KMS-11 (cell line): ENCODE measurements around the gene SGO2.

ENCODE experiments used
- H2AFZ ChIP-seq: fragments of 200-600 bp; sonication (generic); 2 replicates; pipeline ENCODE4 v1.6.1; 2016; ENCODE audit warnings: antibody characterized with exemption, mixed run types, low read depth
- H3K27ac ChIP-seq: fragments of 200-600 bp; sonication (generic); 2 replicates; pipeline ENCODE4 v1.6.1; 2016; ENCODE audit warnings: mild to moderate bottlenecking, mixed run types
- H3K27me3 ChIP-seq: fragments of 200-600 bp; sonication (generic); 2 replicates; pipeline ENCODE4 v1.6.1; 2017; ENCODE audit warnings: mild to moderate bottlenecking, low read depth, mixed run types, moderate library complexity; ENCODE audit not compliant: insufficient read depth
- H3K36me3 ChIP-seq: fragments of 200-600 bp; sonication (generic); 2 replicates; pipeline ENCODE4 v1.6.1; 2017; ENCODE audit warnings: mild to moderate bottlenecking, mixed run types; ENCODE audit not compliant: insufficient read depth
- H3K4me1 ChIP-seq: fragments of 200-600 bp; sonication (generic); 2 replicates; pipeline ENCODE4 v1.6.1; 2016; ENCODE audit warnings: mild to moderate bottlenecking, low read depth, mixed run types; ENCODE audit not compliant: poor library complexity, severe bottlenecking
- H3K4me2 ChIP-seq: fragments of 200-600 bp; sonication (generic); 2 replicates; pipeline ENCODE4 v1.7.0; 2016; ENCODE audit warnings: mild to moderate bottlenecking, mixed run types
- H3K4me3 ChIP-seq: fragments of 200-600 bp; sonication (generic); IDR thresholded peaks from 2 replicates; pipeline ENCODE4 v1.6.1; 2017; ENCODE audit warnings: low read depth, low read length, mixed read lengths; ENCODE audit not compliant: insufficient read depth
- H3K79me2 ChIP-seq: fragments of 200-600 bp; sonication (generic); 2 replicates; pipeline ENCODE4 v1.6.1; 2016; ENCODE audit warnings: low read depth, mixed run types; ENCODE audit not compliant: insufficient read depth
- H3K9ac ChIP-seq: fragments of 200-600 bp; sonication (generic); 2 replicates; pipeline ENCODE4 v1.6.1; 2016; ENCODE audit warnings: mild to moderate bottlenecking, mixed run types
- H4K20me1 ChIP-seq: fragments of 200-600 bp; sonication (generic); 2 replicates; pipeline ENCODE4 v1.6.1; 2016; ENCODE audit warnings: mild to moderate bottlenecking, mixed run types; ENCODE audit not compliant: insufficient read depth
- TF ChIP-seq, protein P1 (sequence below): fragments of 200-600 bp; sonication (generic); conservative IDR thresholded peaks from 2 replicates; pipeline ENCODE4 v1.6.1; 2017; ENCODE audit warnings: low read depth, mild to moderate bottlenecking, antibody characterized with exemption, low read length, moderate library complexity, mixed read lengths

Gene SGO2

DNA sequence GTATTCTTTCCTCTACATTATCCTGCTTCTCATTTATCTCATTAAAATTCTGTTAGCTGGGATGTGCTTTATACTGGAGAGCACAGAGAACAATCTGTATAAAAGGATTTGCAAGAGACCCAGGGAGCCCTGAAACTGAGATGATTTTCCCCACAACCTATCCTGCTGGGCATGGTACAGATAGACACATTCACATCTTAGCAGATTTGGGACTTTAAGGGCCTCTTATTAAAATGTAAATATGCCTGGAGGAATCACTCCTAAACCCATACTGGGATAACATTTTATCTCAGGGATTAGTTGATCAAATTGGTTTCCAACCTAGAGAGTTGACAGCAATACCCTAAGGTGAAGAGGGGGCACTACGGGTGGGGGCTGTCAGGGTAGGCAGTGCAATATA, 105.3 kb downstream of the SGO2 start:
- H3K4me1 ChIP-seq = no peaks in the 10 kb centered on the region
- no peaks in the 10 kb centered on the region for H3K27me3 ChIP-seq
- no peaks in the 10 kb centered on the region for H4K20me1 ChIP-seq
- no peak overlapping the region for H3K4me2 ChIP-seq
- no peak overlapping the region for H3K4me3 ChIP-seq
- no peak overlapping the region for H2AFZ ChIP-seq
- no peaks in the 10 kb centered on the region for H3K79me2 ChIP-seq
- H3K36me3 ChIP-seq = no peaks in the 10 kb centered on the region
- no peak overlapping the region for H3K27ac ChIP-seq
- TF ChIP-seq, protein P1, sequence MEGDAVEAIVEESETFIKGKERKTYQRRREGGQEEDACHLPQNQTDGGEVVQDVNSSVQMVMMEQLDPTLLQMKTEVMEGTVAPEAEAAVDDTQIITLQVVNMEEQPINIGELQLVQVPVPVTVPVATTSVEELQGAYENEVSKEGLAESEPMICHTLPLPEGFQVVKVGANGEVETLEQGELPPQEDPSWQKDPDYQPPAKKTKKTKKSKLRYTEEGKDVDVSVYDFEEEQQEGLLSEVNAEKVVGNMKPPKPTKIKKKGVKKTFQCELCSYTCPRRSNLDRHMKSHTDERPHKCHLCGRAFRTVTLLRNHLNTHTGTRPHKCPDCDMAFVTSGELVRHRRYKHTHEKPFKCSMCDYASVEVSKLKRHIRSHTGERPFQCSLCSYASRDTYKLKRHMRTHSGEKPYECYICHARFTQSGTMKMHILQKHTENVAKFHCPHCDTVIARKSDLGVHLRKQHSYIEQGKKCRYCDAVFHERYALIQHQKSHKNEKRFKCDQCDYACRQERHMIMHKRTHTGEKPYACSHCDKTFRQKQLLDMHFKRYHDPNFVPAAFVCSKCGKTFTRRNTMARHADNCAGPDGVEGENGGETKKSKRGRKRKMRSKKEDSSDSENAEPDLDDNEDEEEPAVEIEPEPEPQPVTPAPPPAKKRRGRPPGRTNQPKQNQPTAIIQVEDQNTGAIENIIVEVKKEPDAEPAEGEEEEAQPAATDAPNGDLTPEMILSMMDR = no peak
- H3K9ac ChIP-seq = no peak overlapping the region
